CD8-positive, alpha-beta memory T cell (primary cell): ENCODE data around the gene ANKHD1. TPM values are rescaled to one million over a fixed set of nuclear protein-coding genes. Genes with fewer than 3 reads are reported as not detected.
A peak's percentile ranks its signal among the peaks of the same experiment; 100 is the strongest.

ENCODE experiments used
- CTCF ChIA-PET: fragments of 350-600 bp; sonication (Branson Sonifier 250); formaldehyde crosslinking; loops from one replicate; lab custom pipeline; 2021; ENCODE audit warnings: antibody characterized with exemption; lab: Charles Lee
- POLR2A ChIA-PET: fragments of 350-600 bp; sonication (Branson Sonifier 250); formaldehyde crosslinking; loops from one replicate; lab custom pipeline; 2021; ENCODE audit warnings: antibody characterized with exemption; lab: Charles Lee
- DNase-seq, 5 donors: peaks; one replicate each; pipeline versions ENCODE4 v3.0.0 to v3.0.0-alpha.2; 2020 to 2022; ENCODE audit warnings: mixed read lengths in 1 of 5
- H3K27ac ChIP-seq: one replicate; pipeline ENCODE4 v1.7.0; 2013; ENCODE audit warnings: low read depth, mild to moderate bottlenecking, low read length, moderate library complexity
- H3K27me3 ChIP-seq: 2 replicates; pipeline ENCODE4 v1.7.0; 2013; ENCODE audit warnings: low read length, mild to moderate bottlenecking; ENCODE audit not compliant: insufficient read depth, poor library complexity, severe bottlenecking
- H3K36me3 ChIP-seq: 2 replicates; pipeline ENCODE4 v1.7.0; 2013; ENCODE audit warnings: mild to moderate bottlenecking, low read length, moderate library complexity; ENCODE audit not compliant: insufficient read depth
- H3K4me1 ChIP-seq: 2 replicates; pipeline ENCODE4 v1.7.0; 2013; ENCODE audit warnings: mild to moderate bottlenecking, low read length, moderate library complexity; ENCODE audit not compliant: insufficient read depth
- H3K4me3 ChIP-seq: 2 replicates; pipeline ENCODE4 v1.7.0; 2013; ENCODE audit warnings: mild to moderate bottlenecking, low read length
- H3K9me3 ChIP-seq: 2 replicates; pipeline ENCODE4 v1.7.0; 2013; ENCODE audit warnings: mild to moderate bottlenecking, low read length
- H3K27ac Mint-ChIP-seq, 8 donors: one replicate each; pipeline ENCODE4 v1.8.0; 2020 to 2021; ENCODE audit warnings: mixed read lengths in 8 of 8, mild to moderate bottlenecking in 6 of 8, inconsistent platforms in 3 of 8, moderate library complexity in 3 of 8
- H3K27me3 Mint-ChIP-seq, 2 donors: one replicate each; pipeline ENCODE4 v1.8.0; 2020 to 2021; ENCODE audit warnings: mixed read lengths in 2 of 2, mild to moderate bottlenecking in 1 of 2, moderate library complexity in 1 of 2
- H3K36me3 Mint-ChIP-seq, 3 donors: one replicate each; pipeline ENCODE4 v1.8.0; 2020 to 2021; ENCODE audit warnings: mixed read lengths in 3 of 3, inconsistent platforms in 1 of 3, mild to moderate bottlenecking in 1 of 3
- H3K4me1 Mint-ChIP-seq, 3 donors: one replicate each; pipeline ENCODE4 v1.8.0; 2020 to 2021; ENCODE audit warnings: mixed read lengths in 3 of 3, inconsistent platforms in 1 of 3, mild to moderate bottlenecking in 1 of 3
- H3K4me3 Mint-ChIP-seq, 7 donors: one replicate each; pipeline ENCODE4 v1.8.0; 2020 to 2021; ENCODE audit warnings: mixed read lengths in 7 of 7, mild to moderate bottlenecking in 6 of 7, moderate library complexity in 4 of 7, inconsistent platforms in 2 of 7
- H3K9me3 Mint-ChIP-seq, 5 donors: one replicate each; pipeline ENCODE4 v1.8.0; 2020 to 2022; ENCODE audit warnings: mixed read lengths in 5 of 5, mild to moderate bottlenecking in 3 of 5, moderate library complexity in 2 of 5, inconsistent platforms in 1 of 5
- polyA plus RNA-seq: library from polyadenylated mRNA; unstranded; fragments of 300-500 nt; fragmentation: Illumina TruSeq; gene quantifications from one replicate; pipeline ENCODE4 v1.2.3, GENCODE V29; 2021
- total RNA-seq, 2 experiments: library from RNA; stranded (reverse); gene quantifications; one replicate each; pipeline ENCODE4 v1.2.3, GENCODE V29; 2021

ANKHD1 gene
- total and polyA plus RNA-seq, 3 experiments from 2014 or later: 88.6 to 107 (median 100) TPM

DNA sequence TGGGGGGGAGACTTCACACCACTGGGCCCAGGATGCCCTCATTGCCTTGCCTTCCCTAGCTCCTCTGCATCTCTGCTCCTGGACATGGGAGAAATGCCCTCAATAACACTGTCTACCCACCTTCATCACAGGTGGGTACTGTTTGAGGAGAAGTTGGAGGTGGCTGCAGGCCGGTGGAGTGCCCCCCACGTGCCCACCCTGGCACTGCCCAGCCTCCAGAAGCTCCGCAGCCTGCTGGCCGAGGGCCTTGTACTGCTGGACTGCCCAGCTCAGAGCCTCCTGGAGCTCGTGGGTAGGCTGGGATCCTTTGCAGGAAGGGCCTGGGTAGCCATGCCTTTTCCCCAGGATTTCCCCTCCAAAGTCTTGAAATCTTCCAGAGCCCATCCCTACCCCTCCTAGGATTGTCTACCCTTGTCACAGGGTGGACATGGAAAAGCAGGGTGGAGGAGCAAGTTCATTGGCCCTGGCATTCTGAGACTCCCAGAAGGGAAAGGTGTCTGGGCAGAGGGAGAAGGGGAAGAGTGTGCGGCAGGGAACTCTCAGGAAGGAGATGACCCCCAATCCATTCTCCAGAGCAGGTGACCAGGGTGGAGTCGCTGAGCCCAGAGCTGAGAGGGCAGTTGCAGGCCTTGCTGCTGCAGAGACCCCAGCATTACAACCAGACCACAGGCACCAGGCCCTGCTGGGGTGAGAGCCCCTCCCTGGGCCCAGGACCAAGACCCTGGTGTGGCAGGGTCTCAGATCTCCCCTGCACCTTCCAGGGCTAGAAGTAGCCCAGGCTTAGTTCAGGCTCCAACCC lies 40.8 kb upstream of the ANKHD1 start:
- H3K4me3 ChIP-seq: no peak overlapping the region
- Mint-ChIP-seq H3K4me1 (peaks cover 14 to 17% (median 16%) of the 10 kb centered on the region in 3 donors), H3K36me3 (no peaks in the 10 kb centered on the region), H3K9me3 (no peaks in the 10 kb centered on the region), H3K4me3 (no peak overlapping the region), H3K27ac (no peak overlapping the region), H3K27me3 (peaks cover 0 to 3% of the 10 kb centered on the region in 2 donors)
- DNase-seq: no peak
- no peak overlapping the region for H3K27ac ChIP-seq
- no peaks in the 10 kb centered on the region for H3K9me3 ChIP-seq
- POLR2A ChIA-PET: no interaction called here
- H3K27me3 ChIP-seq: no peaks in the 10 kb centered on the region
- CTCF ChIA-PET: interaction anchor here (1.1 to 2.9 kb wide), 4 partner anchors 9 to 121 kb away, joined by 6 to 11 read pairs (median 6); no protein-coding TSS in a partner anchor
- H3K4me1 ChIP-seq: peaks cover 4% of the 10 kb centered on the region
- H3K36me3 ChIP-seq: no peaks in the 10 kb centered on the region

- H3K9me3 Mint-ChIP-seq: no peaks in the 10 kb centered on the region
These were observed 39.7 kb upstream of the ANKHD1 start for GRCh38 chr5:140361901-140362300.

GRCh38 chr5:140362311-140362710 lies 39.3 kb upstream of the ANKHD1 start:
- H3K27me3 ChIP-seq: no peaks in the 10 kb centered on the region
- no peak overlapping the region for H3K4me3 ChIP-seq
- peaks cover 0 to 3% of the 10 kb centered on the region in 2 donors for H3K27me3 Mint-ChIP-seq
- ChIA-PET CTCF (interaction anchor here (1.0 to 2.9 kb wide), 5 partner anchors 10 to 349 kb away, joined by 3 to 11 read pairs (median 6); no protein-coding TSS in a partner anchor), POLR2A (interaction anchor here (0.6 kb wide), 1 partner anchor 63 kb away, joined by 3 read pairs; no protein-coding TSS in a partner anchor)
- H3K27ac ChIP-seq: no peak overlapping the region
- H3K4me1 ChIP-seq: peaks cover 4% of the 10 kb centered on the region
- no peak overlapping the region for H3K27ac Mint-ChIP-seq
- H3K36me3 Mint-ChIP-seq: no peaks in the 10 kb centered on the region
- H3K4me1 Mint-ChIP-seq: peaks cover 12 to 15% (median 13%) of the 10 kb centered on the region in 3 donors
- no peak for DNase-seq
- H3K4me3 Mint-ChIP-seq: no peak overlapping the region
- H3K36me3 ChIP-seq: no peaks in the 10 kb centered on the region
- H3K9me3 ChIP-seq: no peaks in the 10 kb centered on the region
- H3K9me3 Mint-ChIP-seq: no peaks in the 10 kb centered on the region

More at GRCh38 chr5:140361901-140362300, 39.7 kb upstream of the ANKHD1 start:
- ChIA-PET CTCF (interaction anchor here (1.0 to 2.9 kb wide), 4 partner anchors 10 to 349 kb away, joined by 3 to 11 read pairs (median 8); no protein-coding TSS in a partner anchor), POLR2A (interaction anchor here (0.6 kb wide), 1 partner anchor 64 kb away, joined by 3 read pairs; no protein-coding TSS in a partner anchor)
- H3K4me3 ChIP-seq: no peak overlapping the region
- Mint-ChIP-seq H3K27me3 (peaks cover 0 to 3% of the 10 kb centered on the region in 2 donors), H3K36me3 (no peaks in the 10 kb centered on the region), H3K4me1 (peaks cover 14 to 17% (median 16%) of the 10 kb centered on the region in 3 donors), H3K4me3 (no peak overlapping the region), H3K27ac (peak overlapping the region in 1 of 8 donors; percentile 29)
- H3K27ac ChIP-seq: no peak overlapping the region
- no peaks in the 10 kb centered on the region for H3K9me3 ChIP-seq
- no peak for DNase-seq
- peaks cover 4% of the 10 kb centered on the region for H3K4me1 ChIP-seq
- H3K36me3 ChIP-seq: no peaks in the 10 kb centered on the region
- H3K27me3 ChIP-seq: no peaks in the 10 kb centered on the region

DNA sequence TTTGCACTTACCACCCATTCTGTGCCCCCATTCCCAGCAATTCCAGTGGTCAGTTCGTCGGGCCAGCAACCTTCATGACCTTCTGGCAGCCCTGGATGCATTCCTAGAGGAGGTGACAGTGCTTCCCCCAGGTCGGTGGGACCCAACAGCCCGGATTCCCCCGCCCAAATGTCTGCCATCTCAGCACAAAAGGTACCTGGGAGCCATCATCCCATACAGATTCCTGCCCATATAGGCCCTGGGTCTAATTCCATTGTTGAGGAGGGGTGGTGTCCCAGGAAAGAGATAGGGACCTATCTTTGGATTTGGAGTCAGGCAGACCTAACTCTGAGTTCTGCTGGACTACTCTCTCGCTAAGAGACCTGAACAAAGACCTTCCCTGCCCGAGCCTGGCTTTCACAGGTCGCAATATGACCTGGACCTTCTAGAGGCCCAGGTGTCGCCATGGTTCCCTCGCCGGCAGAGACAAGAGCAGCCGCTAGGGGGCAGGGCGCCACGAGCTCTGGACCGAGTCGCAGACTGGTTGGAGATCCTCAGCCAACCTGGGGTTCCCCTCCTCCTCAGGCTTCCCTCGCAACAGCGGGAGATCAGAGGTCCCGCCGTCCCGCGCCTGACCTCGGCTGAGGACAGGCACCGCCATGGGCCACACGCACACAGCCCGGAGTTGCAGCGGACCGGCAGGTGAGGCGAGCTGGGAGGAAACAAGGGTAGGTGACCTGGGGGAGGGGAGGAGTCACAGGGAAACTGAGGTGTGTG lies 38.6 kb upstream of the ANKHD1 start:
- H3K36me3 ChIP-seq: no peaks in the 10 kb centered on the region
- no peaks in the 10 kb centered on the region for H3K9me3 Mint-ChIP-seq
- DNase-seq: peak; percentile 66 to 83 (median 72)
- peak overlapping the region; percentile 46 for H3K4me3 ChIP-seq
- H3K27me3 Mint-ChIP-seq: no peaks in the 10 kb centered on the region
- H3K9me3 ChIP-seq: no peaks in the 10 kb centered on the region
- H3K27me3 ChIP-seq: no peaks in the 10 kb centered on the region
- H3K27ac ChIP-seq: no peak overlapping the region
- H3K4me1 Mint-ChIP-seq: peaks cover 6 to 8% (median 6%) of the 10 kb centered on the region in 3 donors
- peak overlapping the region in 6 of 7 donors; percentile 61 to 83 (median 78) for H3K4me3 Mint-ChIP-seq
- ChIA-PET CTCF (interaction anchor here (0.6 to 4.2 kb wide), 23 partner anchors 8 to 357 kb away, joined by 3 to 24 read pairs (median 3); partner anchors contain the start of genes CYSTM1 and HBEGF), POLR2A (interaction anchor here (0.5 to 1.0 kb wide), 2 partner anchors 12 to 1538 kb away, joined by 3 read pairs; no protein-coding TSS in a partner anchor)
- H3K27ac Mint-ChIP-seq: peak overlapping the region in 2 of 8 donors; percentile 51 to 61
- H3K36me3 Mint-ChIP-seq: no peaks in the 10 kb centered on the region
- peaks cover 4% of the 10 kb centered on the region for H3K4me1 ChIP-seq

DNA sequence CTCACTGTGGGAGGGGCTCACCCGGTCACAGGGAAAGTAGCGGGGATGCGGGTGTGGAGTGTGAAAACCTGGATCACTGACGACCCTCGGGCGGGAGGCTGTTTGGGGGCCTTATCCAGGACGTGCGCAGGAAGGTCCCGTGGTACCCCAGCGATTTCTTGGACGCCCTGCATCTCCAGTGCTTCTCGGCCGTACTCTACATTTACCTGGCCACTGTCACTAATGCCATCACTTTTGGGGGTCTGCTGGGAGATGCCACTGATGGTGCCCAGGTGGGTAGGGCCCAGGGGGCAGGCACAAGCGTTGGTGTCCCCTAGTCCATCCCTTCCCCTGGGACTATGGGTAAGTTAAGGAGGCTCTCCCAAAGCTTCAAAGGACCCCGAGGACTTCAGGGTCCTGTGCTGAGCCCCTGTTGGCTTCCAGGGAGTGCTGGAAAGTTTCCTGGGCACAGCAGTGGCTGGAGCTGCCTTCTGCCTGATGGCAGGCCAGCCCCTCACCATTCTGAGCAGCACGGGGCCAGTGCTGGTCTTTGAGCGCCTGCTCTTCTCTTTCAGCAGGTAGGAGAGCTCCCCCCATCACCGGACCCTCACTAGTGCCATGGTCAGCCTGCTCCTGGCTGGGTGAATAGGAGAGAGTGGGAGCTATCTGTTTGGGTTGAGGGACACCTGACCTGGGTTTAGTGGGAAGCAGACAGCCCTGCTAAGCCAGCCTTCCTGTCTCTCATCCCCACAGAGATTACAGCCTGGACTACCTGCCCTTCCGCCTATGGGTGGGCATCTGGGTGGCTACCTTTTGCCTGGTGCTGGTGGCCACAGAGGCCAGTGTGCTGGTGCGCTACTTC lies 37.8 kb upstream of the ANKHD1 start:
- ChIA-PET CTCF (interaction anchor here (0.6 to 4.2 kb wide), 23 partner anchors 7 to 356 kb away, joined by 3 to 24 read pairs (median 3); partner anchors contain the start of genes CYSTM1 and HBEGF), POLR2A (interaction anchor here (1.0 kb wide), 1 partner anchor 12 kb away, joined by 3 read pairs; no protein-coding TSS in a partner anchor)
- Histone ChIP-seq H3K4me1 (peaks cover 4% of the 10 kb centered on the region), H3K27ac (no peak overlapping the region), H3K36me3 (no peaks in the 10 kb centered on the region), H3K4me3 (peak overlapping the region; percentile 46), H3K9me3 (no peaks in the 10 kb centered on the region), H3K27me3 (no peaks in the 10 kb centered on the region)
- H3K27me3 Mint-ChIP-seq: no peaks in the 10 kb centered on the region
- H3K27ac Mint-ChIP-seq: no peak overlapping the region
- no peaks in the 10 kb centered on the region for H3K36me3 Mint-ChIP-seq
- H3K4me1 Mint-ChIP-seq: peaks cover 4 to 8% (median 6%) of the 10 kb centered on the region in 3 donors
- H3K9me3 Mint-ChIP-seq: no peaks in the 10 kb centered on the region
- no peak for DNase-seq
- peak overlapping the region in 4 of 7 donors; percentile 61 to 81 (median 76) for H3K4me3 Mint-ChIP-seq

DNA sequence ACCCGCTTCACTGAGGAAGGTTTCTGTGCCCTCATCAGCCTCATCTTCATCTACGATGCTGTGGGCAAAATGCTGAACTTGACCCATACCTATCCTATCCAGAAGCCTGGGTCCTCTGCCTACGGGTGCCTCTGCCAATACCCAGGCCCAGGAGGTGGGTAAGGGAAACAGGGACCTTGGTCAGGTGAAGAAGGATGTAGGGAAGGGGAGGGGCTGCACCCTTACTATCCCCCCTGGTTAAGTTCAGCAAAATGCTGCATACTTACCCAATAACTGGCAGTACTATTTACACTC lies 37.2 kb upstream of the ANKHD1 start:
- Histone ChIP-seq H3K27ac (no peak overlapping the region), H3K4me1 (peaks cover 4% of the 10 kb centered on the region), H3K4me3 (no peak overlapping the region), H3K36me3 (no peaks in the 10 kb centered on the region), H3K27me3 (no peaks in the 10 kb centered on the region), H3K9me3 (no peaks in the 10 kb centered on the region)
- H3K4me1 Mint-ChIP-seq: peaks cover 4 to 8% (median 6%) of the 10 kb centered on the region in 3 donors
- H3K27me3 Mint-ChIP-seq: no peaks in the 10 kb centered on the region
- no peaks in the 10 kb centered on the region for H3K36me3 Mint-ChIP-seq
- ChIA-PET CTCF (interaction anchor here (0.9 to 4.2 kb wide), 8 partner anchors 10 to 356 kb away, joined by 3 to 24 read pairs (median 4); no protein-coding TSS in a partner anchor), POLR2A (no interaction called here)
- no peak for DNase-seq
- no peak overlapping the region for H3K27ac Mint-ChIP-seq
- H3K9me3 Mint-ChIP-seq: no peaks in the 10 kb centered on the region
- H3K4me3 Mint-ChIP-seq: peak overlapping the region in 1 of 7 donors; percentile 15

GRCh38 chr5:140365282-140365681 lies 36.4 kb upstream of the ANKHD1 start:
- Mint-ChIP-seq H3K4me1 (peaks cover 4 to 8% (median 6%) of the 10 kb centered on the region in 3 donors), H3K36me3 (no peaks in the 10 kb centered on the region), H3K4me3 (no peak overlapping the region), H3K9me3 (no peaks in the 10 kb centered on the region), H3K27ac (no peak overlapping the region), H3K27me3 (no peaks in the 10 kb centered on the region)
- H3K36me3 ChIP-seq: no peaks in the 10 kb centered on the region
- no peaks in the 10 kb centered on the region for H3K27me3 ChIP-seq
- H3K9me3 ChIP-seq: no peaks in the 10 kb centered on the region
- no peak overlapping the region for H3K4me3 ChIP-seq
- ChIA-PET CTCF (interaction anchor here (2.6 to 4.2 kb wide), 2 partner anchors 12 to 355 kb away, joined by 17 to 24 read pairs; no protein-coding TSS in a partner anchor), POLR2A (no interaction called here)
- H3K4me1 ChIP-seq: peaks cover 4% of the 10 kb centered on the region
- no peak overlapping the region for H3K27ac ChIP-seq
- DNase-seq: no peak
